NAMALWA (cell line): ENCODE data around the gene GGTA1.
"Not testable (repeated sequence)": the region's sequence is repeated elsewhere in the genome, so short reads cannot be mapped to it uniquely, and the experiment has no call there.

Experiments used
- DNase-seq: peaks from one replicate; pipeline ENCODE4 v3.0.0-alpha.2; 2015; ENCODE audit warnings: low spot score

Gene GGTA1

DNA sequence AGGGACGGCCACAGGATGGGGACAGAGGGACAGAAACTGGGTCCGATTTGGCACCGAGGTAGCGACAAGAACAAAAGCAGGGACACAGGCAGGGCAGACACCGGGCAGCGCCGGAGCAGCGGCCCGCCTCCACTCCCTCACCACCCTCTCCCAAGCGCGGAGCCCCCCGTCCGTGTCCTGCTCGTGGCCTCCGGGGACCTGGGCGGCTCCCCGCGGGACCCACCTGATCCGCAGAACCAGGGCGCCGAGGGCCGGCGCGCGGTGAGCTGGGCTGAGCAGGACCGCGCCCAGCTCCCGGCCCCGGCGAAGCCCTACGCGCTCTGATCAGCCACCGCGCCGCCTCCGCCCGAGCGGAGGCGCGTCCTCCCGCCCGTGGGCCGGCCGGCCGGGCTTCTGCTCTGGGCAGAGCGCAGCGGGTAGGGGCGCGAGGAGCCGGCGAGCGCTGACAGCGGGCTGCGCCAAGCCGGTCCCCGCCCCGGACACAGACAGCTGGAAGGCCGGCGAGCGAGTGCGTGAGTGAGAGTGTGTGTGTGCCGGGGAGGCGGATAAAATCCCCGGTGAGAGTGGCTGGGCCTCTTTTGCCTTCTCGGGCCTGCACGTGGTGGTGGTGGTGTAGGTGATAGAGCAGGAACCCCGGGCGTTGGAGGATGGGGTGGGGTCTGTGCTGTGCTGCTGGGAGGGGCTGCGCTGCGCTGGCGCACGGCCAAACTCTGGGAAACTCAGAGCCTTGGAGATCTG, at the start of gene GGTA1:
GGTA1 (minus strand) TSS at position 418 of the 738 bp plus-strand sequence. CDS start 31,922 bp downstream, outside the sequence.
- DNase-seq, result no peak

DNA sequence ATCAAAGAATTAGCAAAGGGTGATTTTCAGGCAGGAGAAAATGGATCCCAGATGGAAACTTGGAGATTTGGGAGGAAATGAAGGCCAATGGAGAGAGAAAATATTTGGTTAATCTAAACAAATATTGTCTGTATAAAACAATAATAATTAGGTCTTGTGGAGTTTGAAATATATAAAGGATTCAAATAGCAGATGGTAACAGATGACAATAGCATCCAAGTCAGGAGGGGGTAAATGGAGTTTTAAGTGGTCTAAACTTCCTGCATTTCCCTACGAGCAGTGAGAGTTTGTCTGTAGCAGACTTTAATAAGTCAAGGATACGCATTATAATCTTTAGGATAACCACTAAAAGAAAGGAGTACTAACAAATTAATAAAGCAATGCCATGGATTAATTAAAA, 49.0 kb upstream of the GGTA1 start:
- no peak for DNase-seq

DNA sequence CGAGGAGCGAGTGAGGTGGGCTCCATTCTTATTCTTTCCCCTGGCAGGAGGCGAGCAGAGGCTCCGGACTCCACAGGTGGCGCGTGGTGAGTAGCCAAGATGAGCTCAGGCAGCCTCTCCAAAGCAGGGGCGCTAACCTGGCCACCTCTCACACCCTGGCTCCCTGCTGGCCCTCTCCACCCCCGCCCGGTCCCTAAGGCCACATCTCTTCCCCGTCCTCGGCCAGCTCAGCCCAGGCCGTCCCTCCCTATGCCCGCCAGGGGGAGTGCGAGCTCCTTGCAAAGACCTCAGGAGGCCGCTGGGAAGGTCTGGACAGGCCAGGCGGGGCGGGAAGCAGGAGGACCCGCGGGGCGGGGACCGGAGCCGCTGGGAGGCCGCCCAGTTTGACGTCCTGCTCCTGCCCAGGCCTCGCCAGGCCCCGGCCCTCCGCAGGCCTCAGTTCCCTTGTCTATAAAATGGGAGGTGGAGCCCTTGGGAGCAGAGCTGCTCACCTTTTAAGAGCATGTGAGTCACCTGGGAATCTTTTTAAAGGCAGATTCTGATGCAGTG, 46.3 kb upstream of the GGTA1 start:
- peak; percentile 89 for DNase-seq

DNA sequence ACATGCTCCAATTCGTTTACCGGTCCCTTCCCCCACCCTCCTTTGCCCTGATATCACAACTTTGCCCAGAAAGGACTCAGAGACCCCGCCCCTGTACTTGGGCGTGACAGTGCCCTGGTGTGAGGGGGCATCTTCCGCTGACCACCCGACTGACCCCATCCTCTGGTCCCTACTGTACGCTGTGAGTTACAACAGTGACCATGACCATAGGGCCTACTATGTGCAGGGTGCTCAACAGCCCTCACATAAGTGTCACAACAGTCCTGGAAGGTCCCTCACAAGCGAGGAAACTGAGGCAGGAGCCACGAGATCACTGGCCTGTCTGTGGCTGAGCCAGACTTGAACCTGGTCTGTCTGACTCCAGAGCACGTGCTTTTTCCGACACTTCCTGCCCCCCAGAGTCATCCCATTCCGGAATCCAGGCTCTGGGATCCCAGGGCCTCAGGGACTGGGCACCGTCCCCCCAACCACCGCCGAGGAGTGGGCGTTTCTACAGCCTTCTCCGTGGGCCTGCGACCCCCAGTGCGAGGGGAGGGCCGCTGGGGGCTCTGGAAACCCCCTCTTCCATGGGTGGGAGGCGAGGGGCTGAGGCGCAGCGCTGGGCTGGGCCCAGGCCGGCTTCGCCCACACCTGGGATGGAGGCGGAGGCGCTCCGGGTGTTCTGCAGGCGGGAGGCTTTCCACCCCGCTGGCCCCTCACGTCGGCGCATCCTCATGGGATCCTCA, 45.7 kb upstream of the GGTA1 start:
- no peak for DNase-seq

DNA sequence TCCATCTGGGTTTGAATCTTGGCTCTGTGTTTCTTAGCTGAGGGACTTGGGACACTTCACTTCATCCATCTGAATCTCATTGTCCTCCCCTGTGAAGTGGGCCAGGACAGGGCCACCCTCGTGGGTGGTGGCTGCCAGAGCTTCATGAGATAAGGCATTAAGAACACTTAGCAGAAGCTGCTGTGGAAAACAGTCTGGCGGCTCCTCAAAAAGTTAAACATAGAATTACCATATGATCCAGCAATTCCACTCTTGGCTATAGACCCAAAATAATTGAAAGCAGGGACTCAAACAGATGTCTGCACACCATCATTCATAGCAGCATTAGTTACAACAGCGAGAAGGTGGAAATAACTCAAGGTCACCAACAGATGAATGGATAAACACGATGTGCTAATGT, 42.4 kb upstream of the GGTA1 start:
- no peak for DNase-seq

DNA sequence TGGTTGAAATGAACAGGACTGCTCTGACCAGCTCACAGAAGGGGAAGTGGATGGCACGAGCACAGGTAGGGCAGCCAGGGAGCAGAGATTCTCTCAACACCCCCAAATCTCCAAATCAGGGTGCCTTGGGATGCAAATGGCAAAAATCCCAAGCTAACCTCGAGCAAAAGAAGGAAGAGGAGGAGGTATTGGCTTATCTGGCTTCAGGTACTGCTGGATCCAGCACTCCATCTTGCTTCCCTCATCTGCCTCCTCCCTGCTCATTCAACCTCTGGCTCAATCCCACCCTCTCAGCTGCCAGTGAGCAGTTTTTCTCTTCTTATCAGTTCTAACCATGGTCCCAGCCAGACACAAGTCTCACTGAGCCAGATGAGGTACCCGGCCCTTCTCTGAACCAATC, 41.6 kb upstream of the GGTA1 start:
- no peak for DNase-seq

DNA sequence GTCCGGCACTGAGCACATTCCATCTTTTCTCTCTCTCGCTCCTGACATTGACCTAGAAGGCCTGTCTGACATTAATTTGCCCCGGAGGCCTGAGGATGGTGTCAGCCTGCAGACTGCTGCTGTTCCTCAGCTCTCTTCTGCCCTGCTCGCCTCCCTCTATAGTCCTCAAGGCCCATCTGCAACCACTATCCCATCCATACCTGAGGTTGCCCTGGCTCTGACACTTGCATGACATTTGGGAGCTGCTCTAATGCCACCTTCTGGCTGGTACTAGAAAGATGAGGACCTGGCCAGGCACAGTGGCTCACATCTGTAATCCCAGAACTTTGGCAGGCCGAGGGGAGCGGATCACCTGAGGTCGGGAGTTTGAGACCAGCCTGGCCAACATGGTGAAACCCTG, 38.6 kb upstream of the GGTA1 start:
- DNase-seq, result no peak

DNA sequence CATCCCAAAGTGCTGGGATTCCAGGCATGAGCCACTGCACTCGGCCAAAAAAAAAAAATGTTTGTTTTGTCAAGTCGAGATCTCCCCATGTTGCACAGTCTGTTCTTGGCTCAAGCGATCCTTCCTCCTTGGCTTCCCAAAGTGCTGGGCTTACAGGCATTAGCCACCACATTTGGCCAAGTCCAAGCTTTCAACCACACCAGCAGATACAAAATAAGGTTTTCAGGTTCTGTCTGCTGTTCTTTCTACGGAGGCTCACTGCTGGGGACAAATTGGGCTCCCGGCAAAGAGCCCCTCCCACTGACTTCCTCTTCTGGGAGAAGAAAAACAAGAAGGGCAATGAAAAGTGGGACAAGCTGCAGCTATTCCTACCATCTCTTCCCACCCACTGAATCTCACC, 37.6 kb upstream of the GGTA1 start:
- no peak for DNase-seq

DNA sequence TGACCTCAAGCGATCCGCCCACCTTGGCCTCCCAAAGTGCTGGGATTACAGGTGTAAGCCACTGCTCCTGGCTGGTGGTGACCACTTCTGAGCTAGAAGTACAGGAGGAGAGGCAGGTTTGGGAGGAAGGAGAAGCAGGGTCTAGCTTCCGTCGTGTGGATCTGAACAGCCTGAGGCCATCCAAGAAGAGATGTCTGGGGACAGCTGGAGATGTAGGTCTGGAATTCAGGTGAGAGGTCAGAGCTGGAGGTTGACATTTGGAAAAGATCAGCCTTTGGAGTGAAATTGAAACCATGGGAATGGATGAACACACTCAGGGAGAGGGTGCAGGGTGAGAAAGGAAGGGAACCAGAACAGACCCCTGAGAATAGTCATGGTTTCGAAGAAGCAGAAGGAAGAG, 33.2 kb upstream of the GGTA1 start:
- no peak for DNase-seq

DNA sequence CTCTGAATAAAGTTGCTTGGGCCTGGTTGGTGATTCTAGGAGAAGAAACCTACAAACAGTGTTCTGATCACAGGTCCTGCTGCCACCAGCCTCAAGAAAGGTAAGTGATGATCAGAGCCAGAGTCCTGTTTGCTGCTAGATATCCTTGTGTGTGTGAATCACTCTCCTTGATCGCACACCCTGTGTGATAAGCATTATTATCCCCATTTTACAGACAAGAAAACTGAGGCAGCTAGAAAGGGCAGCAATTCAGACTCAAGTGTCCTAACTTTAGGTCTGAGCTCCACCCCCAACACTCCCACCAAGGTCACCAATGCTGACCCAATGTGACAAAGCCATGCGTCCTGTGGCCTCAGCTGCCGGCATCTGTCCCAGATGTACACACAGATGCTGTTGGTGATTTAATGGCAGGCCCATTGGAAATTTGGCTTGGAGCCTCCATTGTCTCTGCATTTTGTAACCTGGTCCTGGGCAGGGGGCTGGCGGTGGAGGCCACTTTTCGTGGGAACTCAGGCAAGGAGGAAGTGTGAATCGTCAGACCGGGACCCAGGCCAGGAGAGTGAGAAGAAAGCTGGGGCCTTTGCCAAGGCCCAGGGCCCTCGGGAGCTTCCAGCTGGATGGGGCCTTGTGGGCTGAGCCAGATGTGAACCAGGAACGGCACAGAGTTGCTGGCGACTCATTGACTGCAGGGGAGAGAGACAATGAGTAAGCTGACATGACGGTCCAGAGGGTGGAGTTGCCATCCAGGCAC, 29.8 kb upstream of the GGTA1 start:
- DNase-seq, result no peak

DNA sequence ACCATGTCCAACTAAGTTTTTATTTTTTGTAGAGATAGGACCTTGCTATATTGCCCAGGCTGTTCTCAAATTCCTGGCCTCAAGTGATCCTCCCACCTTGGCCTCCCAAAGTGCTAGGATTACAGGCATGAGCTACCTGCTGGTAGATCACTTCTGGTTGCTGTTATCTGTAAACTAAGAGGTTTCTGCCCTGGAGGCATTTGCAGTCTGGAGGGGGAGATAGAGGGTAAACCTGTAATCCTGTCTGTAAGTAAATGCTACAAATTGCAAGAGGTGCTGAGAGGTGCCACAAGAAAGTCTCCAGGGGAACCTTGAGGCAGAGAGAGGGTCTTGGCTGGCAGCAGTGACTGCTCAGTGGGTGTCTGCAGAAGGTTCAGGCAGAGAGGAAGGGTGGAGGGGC, 29.0 kb upstream of the GGTA1 start:
- DNase-seq, result no peak

DNA sequence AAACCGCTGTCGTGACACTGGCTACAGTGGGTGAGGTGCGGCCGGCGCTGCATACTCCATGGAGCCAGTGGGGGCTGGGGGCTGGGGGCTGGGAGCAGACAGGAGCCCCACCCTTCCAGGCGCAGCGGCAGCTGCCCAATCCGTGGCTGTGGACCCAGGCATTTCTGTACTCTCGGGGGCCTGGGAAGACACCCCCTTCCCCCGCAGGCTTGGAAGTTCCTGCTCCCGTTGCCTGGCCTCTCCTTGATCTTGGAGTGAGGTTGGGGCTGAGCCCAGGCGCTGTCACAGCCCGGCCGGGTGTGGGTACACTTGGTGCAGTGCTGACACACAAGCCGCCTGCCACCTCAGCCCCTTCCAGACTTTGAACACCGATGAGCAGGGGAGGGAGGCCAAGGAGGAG, 27.7 kb upstream of the GGTA1 start:
- DNase-seq, result no peak

DNA sequence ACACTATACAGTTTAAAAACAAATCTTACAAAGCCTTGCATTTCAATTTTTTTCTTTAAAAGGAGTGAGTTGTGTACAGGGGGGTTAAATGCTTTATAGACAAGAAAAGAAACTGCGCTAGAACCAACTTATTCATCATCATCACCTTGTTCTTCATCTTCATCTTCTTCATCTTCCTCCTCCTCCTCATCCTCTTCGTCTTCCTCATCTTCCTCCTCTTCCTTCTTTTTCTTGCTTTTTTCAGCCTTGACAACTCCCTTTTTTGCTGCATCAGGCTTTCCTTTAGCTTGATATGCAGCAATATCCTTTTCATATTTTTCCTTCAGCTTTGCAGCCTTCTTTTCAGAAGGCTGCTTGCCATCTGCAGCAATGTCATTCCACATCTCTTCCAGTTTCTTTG, 20.0 kb upstream of the GGTA1 start:
- not testable (repeated sequence) for DNase-seq

DNA sequence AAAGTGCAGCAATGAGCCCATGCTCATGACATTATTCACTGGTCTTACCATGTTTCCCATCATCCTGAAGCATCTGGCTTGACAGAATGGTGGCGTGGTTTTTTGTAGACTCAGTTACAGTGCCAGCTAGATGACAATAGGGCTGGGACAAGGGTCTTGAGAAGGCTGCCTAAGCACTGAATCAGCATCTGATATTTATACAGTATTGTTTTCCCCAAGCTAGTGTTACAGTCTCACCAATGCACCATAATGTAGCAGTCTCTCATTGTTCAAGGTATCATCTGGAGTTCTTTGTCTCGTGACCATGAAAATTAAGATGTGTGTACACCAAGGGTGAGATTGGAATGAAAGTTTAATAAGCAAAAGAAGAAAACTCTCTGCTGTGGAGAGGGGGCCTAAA, 19.0 kb upstream of the GGTA1 start:
- DNase-seq, result no peak

DNA sequence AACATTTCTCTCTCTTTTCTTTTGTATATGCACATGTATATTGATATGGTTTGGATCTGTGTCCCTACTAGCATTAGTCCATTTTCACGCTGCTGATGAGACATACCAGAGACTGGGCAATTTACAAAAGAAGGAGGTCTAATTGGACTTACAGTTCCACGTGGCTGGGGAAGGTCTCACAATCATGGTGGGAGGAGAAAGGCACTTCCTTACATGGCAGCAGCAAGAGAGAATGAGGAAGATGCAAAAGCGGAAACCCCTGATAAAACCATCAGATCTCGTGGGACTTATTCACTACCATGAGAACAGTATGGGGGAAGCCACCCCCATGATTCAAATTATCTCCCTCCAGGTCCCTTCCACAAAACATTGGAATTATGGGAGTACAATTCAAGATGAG, 13.5 kb upstream of the GGTA1 start:
- DNase-seq, result not testable (repeated sequence)

DNA sequence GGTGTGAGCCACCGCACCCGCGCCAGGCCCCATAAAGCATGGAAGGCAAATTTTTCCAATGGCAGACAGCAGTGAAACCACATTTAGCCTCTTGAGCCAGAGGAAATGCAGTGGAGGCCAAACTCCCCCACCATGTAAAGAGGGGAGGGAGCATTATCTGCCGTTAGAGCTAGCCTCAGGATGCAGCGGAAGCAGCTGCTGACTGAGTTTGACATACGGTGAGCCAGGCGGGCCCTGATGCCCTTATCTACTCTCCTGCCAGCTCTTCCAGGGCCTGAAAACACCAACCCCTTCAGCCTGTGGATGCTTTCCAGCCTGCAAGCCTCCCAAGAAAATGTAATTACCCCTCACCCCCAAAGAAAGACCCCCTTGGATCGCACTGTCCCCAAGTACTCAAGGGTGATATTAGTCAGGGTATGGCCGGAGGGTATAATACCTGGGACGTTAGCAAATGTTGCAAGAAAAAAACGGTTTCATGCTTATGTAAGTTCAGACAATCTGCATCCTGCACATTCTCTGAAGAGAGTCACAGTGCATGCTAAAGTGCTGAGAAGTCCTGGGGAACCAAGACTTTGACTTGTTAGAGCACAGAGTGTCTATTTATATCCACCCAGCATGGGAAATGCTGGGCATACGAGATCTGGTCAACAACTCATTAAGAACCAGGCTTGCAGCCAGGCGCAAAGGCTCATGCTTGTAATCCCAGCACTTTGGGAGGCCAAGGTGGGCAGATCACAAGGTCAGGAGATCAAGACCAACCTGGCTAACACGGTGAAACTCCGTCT, 11.3 kb upstream of the GGTA1 start:
- DNase-seq, result no peak

DNA sequence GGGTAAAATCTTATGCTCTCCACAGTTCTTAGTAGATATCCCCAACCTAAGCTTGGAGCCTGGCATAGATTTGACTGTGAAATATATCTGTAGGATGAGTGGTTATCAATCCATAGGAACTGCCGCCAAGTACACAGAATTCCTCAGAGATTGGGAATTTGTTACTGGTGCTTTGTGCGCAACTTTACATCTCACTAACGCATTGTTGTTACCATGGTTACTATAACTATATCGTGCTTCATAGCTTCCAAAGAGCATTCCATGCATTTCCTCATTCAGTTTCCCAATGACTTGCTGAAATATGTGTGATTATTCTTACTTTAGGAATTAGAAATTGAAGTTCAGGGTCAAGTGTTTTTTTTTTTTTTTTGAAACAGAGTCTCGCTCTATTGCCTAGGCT, 9.5 kb upstream of the GGTA1 start:
- no peak for DNase-seq

DNA sequence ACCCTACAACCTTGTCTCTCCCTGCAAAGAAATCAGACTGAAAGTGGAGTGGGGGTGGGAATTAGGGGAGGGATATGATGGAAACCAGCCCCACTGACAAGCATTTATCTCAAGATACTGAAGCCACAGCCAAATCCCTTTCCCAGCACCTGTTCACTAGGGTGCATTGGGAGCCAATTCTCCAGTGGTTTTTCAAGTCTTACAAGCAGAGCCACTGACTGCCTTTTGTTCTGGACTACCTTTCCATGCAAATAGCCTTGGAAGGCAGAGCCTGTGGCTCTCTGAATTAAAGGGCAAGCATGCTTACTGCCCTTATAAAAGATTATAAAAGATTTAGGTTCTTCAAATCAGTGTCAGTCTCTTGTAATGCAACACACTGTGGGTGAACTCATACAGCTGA, 8.8 kb upstream of the GGTA1 start:
- DNase-seq, result no peak

DNA sequence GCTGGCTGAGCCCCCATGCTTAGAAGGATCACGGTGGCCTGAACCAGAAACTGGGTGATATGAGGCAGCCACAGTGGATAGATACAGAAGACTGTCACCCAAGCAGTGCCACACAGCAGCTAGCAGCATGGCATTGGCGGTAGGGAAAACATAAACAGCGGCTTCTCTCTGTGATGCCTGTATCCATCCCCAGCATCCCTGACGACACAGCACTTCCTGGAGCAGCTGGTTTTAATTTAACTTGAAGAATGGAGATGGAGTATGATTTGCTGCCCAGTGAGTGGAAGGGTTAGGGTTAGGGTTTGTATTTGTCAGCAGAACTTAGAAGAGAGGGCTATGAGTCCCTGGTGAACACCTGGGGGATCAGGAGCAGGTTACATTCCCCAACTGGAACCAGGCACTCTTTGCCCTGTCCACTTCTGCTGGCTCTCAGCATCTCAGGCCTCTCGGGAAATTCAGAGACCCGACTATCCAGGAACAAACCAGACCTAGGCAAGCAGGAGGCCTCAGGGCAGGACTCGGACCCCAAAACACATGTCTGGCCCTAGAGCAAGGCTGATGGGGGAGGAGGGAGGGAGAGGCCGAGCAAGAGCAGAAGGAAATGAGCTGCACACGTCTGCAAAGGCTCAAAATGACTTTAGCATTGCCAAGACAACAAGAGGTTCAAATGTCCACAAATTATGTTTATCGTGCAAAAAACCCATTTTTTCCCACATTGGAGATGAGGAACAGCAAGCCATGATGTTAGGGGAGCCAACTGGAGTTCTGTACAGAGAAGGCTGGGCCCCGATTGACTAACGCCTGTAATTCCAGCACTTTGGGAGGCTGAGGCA, 6.5 kb upstream of the GGTA1 start:
- DNase-seq, result no peak

DNA sequence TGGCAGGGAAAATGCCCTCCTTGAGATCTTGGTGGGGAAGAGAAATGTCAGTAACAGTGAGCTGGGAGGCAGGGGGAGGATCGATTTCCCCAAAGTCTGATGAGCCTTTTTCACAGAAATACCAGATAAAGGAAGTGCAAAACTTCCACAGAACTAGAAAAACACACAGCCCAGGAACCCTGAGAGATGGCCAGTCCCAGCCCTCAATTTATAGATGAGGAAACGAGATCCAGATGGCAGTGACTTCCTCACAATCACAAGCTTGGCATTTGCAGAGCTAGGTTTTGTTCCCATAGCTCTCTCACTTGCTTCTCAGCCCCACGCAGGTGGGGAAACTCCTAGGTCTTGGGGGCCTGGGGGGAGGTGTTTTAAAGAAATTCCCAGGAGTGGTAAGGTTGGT, 3.8 kb upstream of the GGTA1 start:
- DNase-seq, result no peak

DNA sequence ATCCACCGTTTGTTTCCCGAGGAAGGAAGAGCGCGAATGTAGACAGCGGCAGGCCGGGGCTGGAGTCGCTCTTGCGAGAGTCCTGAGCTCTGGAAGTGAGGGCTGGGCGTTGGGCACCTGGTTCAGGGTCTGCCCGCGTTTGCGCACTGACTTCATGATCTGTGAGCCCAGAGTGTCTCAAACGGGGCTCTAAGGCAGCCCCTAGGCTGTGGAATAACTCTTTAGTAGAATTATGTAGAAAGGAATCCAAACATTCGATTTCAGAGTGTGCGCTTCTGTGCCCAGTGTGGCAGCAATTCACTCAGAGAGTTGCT, 478 bp upstream of the GGTA1 start:
- DNase-seq, result no peak

DNA sequence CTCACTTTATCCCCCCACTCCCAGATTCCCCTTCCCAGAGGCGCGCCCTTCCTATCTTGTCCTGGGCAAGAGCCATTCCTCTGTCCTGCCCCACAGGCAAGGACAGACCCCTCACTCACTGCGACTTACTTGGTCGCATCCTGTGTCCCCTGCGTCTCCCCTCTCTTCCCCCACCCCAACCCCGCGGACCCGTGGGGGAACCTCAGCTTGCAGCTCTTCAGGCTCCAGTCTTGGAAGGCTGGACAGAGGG, 542 bp downstream of the GGTA1 start:
- DNase-seq, result no peak
